Panc1 (cell line): ENCODE results near the gene GNG14. TPM values are rescaled to one million over a fixed set of nuclear protein-coding genes. Genes with fewer than 3 reads are reported as not detected.
"Not testable (repeated sequence)": the region's sequence is repeated elsewhere in the genome, so short reads cannot be mapped to it uniquely, and the experiment has no call there.

ENCODE experiments used
- ATAC-seq: fragments of 200-7000 bp; cut with Tn5 transposase; 2 replicates; pipeline ENCODE4 v1.9.1; 2020; ENCODE audit warnings: mild to moderate bottlenecking, moderate library complexity
- BruUV-seq: library from RNA; stranded (reverse); fragments of 400-500 nt; replicated peaks from 2 replicates; lab custom pipeline; 2021; lab: Mats Ljungman, UMichigan
- CTCF ChIA-PET: fragments of 300-600 bp; sonication (Branson Sonifier 250); formaldehyde crosslinking; loops from one replicate; lab custom pipeline; 2022; ENCODE audit warnings: antibody characterized with exemption; lab: Charles Lee
- POLR2A ChIA-PET: fragments of 300-600 bp; sonication (Branson Sonifier 250); formaldehyde crosslinking; loops from one replicate; lab custom pipeline; 2022; ENCODE audit warnings: antibody characterized with exemption; lab: Charles Lee
- DNase-seq: peaks from one replicate; pipeline ENCODE4 v3.0.0-alpha.2; 2010; ENCODE audit warnings: low read depth, low spot score
- H3K27ac ChIP-seq: 2 replicates; pipeline ENCODE4 v1.5.1; 2011; ENCODE audit warnings: mild to moderate bottlenecking, low read length, inconsistent platforms
- H3K27me3 ChIP-seq: fragments of 200-500 bp; sonication (Bioruptor generic); 2 replicates; pipeline ENCODE4 v1.6.0; 2014; ENCODE audit warnings: low read length, inconsistent platforms; ENCODE audit not compliant: control insufficient read depth, insufficient read depth
- H3K36me3 ChIP-seq: fragments of 200-500 bp; sonication (Bioruptor generic); 2 replicates; pipeline ENCODE4 v1.5.1; 2014; ENCODE audit warnings: inconsistent platforms, mild to moderate bottlenecking, low read length, moderate library complexity; ENCODE audit not compliant: control insufficient read depth, insufficient read depth
- H3K4me1 ChIP-seq: 2 replicates; pipeline ENCODE4 v1.5.1; 2011; ENCODE audit warnings: inconsistent platforms, mild to moderate bottlenecking, low read length, moderate library complexity; ENCODE audit not compliant: control insufficient read depth, insufficient read depth
- H3K4me3 ChIP-seq, 2 experiments: 2 replicates each; pipeline ENCODE4 v1.5.1; 2011 to 2012; ENCODE audit warnings: low read depth in 2 of 2, low read length in 2 of 2, mild to moderate bottlenecking in 2 of 2, inconsistent platforms in 1 of 2, moderate library complexity in 1 of 2
- H3K9me3 ChIP-seq: fragments of 200-500 bp; sonication (Bioruptor generic); 2 replicates; pipeline ENCODE4 v1.5.1; 2014; ENCODE audit warnings: low read depth, mild to moderate bottlenecking, inconsistent platforms, low read length, moderate library complexity; ENCODE audit not compliant: control insufficient read depth, insufficient read depth
- POLR2AphosphoS5 ChIP-seq: IDR thresholded peaks from 2 replicates; pipeline ENCODE4 v1.6.1; 2012; ENCODE audit warnings: mild to moderate bottlenecking, low read depth, low read length, moderate library complexity
- REST ChIP-seq, 2 experiments: IDR thresholded peaks; 2 replicates each; pipeline ENCODE4 v1.6.1; 2011 to 2012; ENCODE audit warnings: low read depth in 2 of 2, control low read depth in 1 of 2, low read length in 1 of 2, mild to moderate bottlenecking in 1 of 2, moderate library complexity in 1 of 2; ENCODE audit not compliant: insufficient read depth in 1 of 2
- SIN3A ChIP-seq: IDR thresholded peaks from 2 replicates; pipeline ENCODE4 v1.6.1; 2012; ENCODE audit warnings: low read depth, mild to moderate bottlenecking, low read length, moderate library complexity, borderline replicate concordance; ENCODE audit not compliant: insufficient read depth
- TCF7L2 ChIP-seq: IDR thresholded peaks from 2 replicates; pipeline ENCODE4 v1.6.1; 2011; ENCODE audit warnings: mild to moderate bottlenecking, low read depth, low read length, inconsistent platforms
- in situ Hi-C: cut with HindIII; loops from 2 replicates; pipeline ENCODE4 v1.10.0; 2016; ENCODE audit warnings: low sequenced_read_pairs, low pct_unique_long_range_greater_than_20kb
- intact Hi-C: fragments of 100-400 bp; cut with micrococcal nuclease; formaldehyde crosslinking; loops from one replicate; pipeline ENCODE4 v1.10.0; 2022; ENCODE audit not compliant: unreplicated experiment
- total RNA-seq: library from RNA; stranded (reverse); gene quantifications from one replicate; pipeline ENCODE4 v1.2.1, GENCODE V29; 2021; ENCODE audit not compliant: unreplicated experiment
- TF ChIP-seq, protein P1 (sequence below): fragments of 450-650 bp; IDR thresholded peaks from 2 replicates; pipeline ENCODE4 v1.5.1; 2017; ENCODE audit warnings: mild to moderate bottlenecking

Gene GNG14
- total RNA-seq, 1 experiment from 2014 or later, result not detected

GRCh38 chr19:12723641-12724426, 36.0 kb downstream of the GNG14 start, which contains the start of gene TNPO2:
Gene TNPO2 (minus strand): TSS chr19:12723932. CDS start chr19:12720977, 2,955 bp downstream.
- Histone ChIP-seq H3K27me3 (no peaks in the 10 kb centered on the region), H3K36me3 (peaks cover 2% of the 10 kb centered on the region), H3K9me3 (no peaks in the 10 kb centered on the region), H3K27ac (peak within 1 kb of the TSS; percentile 98), H3K4me3 (peak within 1 kb of the TSS; percentile 83 to 96), H3K4me1 (peaks cover 5% of the 10 kb centered on the region)
- TF ChIP-seq SIN3A (peak; percentile 28; the same call in 1 of the 2 replicates), REST (IDR thresholded peaks at IDR 0.05; ENCODE audit: insufficient read depth in 1 of 2, low read depth in 2 of 2, low read length in 1 of 2) (no peak), POLR2AphosphoS5 (peak; percentile 83)
- ATAC-seq, result peak; percentile 69
- ChIA-PET POLR2A (interaction anchor here (1.4 kb wide), 2 partner anchors 10 to 13 kb away, joined by 4 read pairs; partner anchors contain the start of genes GET3 and TRIR), CTCF (no interaction called here)
- BruUV-seq, result no TSS peak
- no peak for DNase-seq
- intact Hi-C loops (no loop called here), in situ Hi-C loops (no loop called here)

GRCh38 chr19:12725612-12726011, 37.8 kb downstream of the GNG14 start:
- H3K9me3 ChIP-seq, H3K27me3 ChIP-seq, H3K36me3 ChIP-seq, H3K27ac ChIP-seq, in situ Hi-C loops, BruUV-seq, H3K4me3 ChIP-seq, DNase-seq, H3K4me1 ChIP-seq, intact Hi-C loops, ATAC-seq: not testable (repeated sequence)
- CTCF ChIA-PET, result interaction anchor here (0.7 kb wide), 1 partner anchor 1150 kb away, joined by 8 read pairs; no protein-coding TSS in a partner anchor
- POLR2A ChIA-PET, result interaction anchor here (0.7 kb wide), 2 partner anchors 20 to 154 kb away, joined by 3 to 8 read pairs; no protein-coding TSS in a partner anchor

DNA sequence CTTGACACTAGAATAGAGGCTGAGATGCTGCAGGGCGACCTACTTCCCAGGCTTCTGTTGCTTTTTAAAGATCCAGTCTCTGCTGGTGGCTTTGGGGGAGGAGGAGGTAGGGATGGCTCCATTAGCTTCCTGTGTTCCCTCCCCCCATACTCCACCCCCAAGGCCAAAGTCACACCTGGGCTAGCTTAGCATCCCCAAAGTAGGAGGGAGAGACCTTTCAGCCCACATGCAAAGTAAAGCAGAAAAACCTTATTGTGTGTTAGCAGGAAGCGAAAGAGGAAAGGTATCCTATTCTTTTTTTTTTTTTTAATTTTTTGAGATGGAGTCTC, 39.2 kb downstream of the GNG14 start:
- no TSS peak for BruUV-seq
- Histone ChIP-seq H3K9me3 (no peaks in the 10 kb centered on the region), H3K36me3 (no peaks in the 10 kb centered on the region; the same call in none of the 2 replicates), H3K27me3 (no peaks in the 10 kb centered on the region), H3K4me1 (no peaks in the 10 kb centered on the region), H3K4me3 (no peak overlapping the region), H3K27ac (no peak overlapping the region)
- in situ Hi-C loops, result no loop called here
- TF ChIP-seq SIN3A, result no peak
- TF ChIP-seq, protein P1, sequence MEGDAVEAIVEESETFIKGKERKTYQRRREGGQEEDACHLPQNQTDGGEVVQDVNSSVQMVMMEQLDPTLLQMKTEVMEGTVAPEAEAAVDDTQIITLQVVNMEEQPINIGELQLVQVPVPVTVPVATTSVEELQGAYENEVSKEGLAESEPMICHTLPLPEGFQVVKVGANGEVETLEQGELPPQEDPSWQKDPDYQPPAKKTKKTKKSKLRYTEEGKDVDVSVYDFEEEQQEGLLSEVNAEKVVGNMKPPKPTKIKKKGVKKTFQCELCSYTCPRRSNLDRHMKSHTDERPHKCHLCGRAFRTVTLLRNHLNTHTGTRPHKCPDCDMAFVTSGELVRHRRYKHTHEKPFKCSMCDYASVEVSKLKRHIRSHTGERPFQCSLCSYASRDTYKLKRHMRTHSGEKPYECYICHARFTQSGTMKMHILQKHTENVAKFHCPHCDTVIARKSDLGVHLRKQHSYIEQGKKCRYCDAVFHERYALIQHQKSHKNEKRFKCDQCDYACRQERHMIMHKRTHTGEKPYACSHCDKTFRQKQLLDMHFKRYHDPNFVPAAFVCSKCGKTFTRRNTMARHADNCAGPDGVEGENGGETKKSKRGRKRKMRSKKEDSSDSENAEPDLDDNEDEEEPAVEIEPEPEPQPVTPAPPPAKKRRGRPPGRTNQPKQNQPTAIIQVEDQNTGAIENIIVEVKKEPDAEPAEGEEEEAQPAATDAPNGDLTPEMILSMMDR, result no peak
- TF ChIP-seq POLR2AphosphoS5, result no peak
- TF ChIP-seq REST (IDR thresholded peaks at IDR 0.05; ENCODE audit: insufficient read depth in 1 of 2, low read depth in 2 of 2, low read length in 1 of 2), result no peak
- TF ChIP-seq TCF7L2, result no peak
- ChIA-PET CTCF (no interaction called here), POLR2A (interaction anchor here (0.7 kb wide), 3 partner anchors 228 to 900 kb away, joined by 4 to 6 read pairs (median 5); no protein-coding TSS in a partner anchor)
- no peak for ATAC-seq
- DNase-seq, result no peak
- intact Hi-C loops, result no loop called here
